Fibroblast of pulmonary artery (primary cell): Measurements from ENCODE around the gene CTSE.
A peak's percentile ranks its signal among the peaks of the same experiment; 100 is the strongest.

ENCODE experiments used
- DNase-seq: peaks from one replicate; pipeline ENCODE4 v3.0.0-alpha.2; 2010; ENCODE audit warnings: low read depth
- H3K4me3 ChIP-seq: replicated peaks from 2 replicates; pipeline ENCODE4 v1.5.1; 2011; ENCODE audit warnings: low read depth, mild to moderate bottlenecking, control low read depth, low read length, moderate library complexity
- CTCF ChIP-seq: IDR thresholded peaks from 2 replicates; pipeline ENCODE4 v1.5.1; 2011; ENCODE audit warnings: mild to moderate bottlenecking, control low read depth, low read length, inconsistent platforms; ENCODE audit errors: missing control alignments

The CTSE gene

GRCh38 chr1:205993068-205993467 lies 30.6 kb downstream of the CTSE start:
- DNase-seq = no peak
- no peak for TF ChIP-seq CTCF
- no peak overlapping the region for H3K4me3 ChIP-seq

GRCh38 chr1:205992218-205992882 lies 31.3 kb downstream of the CTSE start:
- H3K4me3 ChIP-seq = no peak overlapping the region
- no peak for TF ChIP-seq CTCF
- DNase-seq = no peak

GRCh38 chr1:205991237-205991636 lies 32.5 kb downstream of the CTSE start:
- TF ChIP-seq CTCF = no peak
- peak; percentile 36 for DNase-seq
- no peak overlapping the region for H3K4me3 ChIP-seq

DNA sequence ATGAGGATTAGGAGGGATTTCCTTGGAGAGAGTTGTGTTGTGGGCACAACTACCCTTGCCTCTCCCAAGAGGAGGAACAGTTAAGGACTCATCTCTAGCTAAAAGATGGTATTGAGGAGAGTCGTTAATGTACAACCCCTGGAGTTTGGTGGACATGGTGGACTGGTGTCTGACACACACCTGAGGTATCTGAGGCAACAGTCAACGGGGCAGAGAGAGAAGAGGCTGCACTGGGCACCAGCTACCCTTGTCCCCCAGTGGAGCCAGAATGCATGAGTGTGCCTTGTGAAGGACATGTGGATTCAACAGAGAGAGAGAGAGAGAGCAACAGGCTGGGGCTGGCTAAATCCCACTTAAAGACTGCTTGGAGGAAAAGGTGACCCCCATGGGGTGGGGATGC lies 33.5 kb downstream of the CTSE start:
- H3K4me3 ChIP-seq = no peak overlapping the region
- no peak for DNase-seq
- TF ChIP-seq CTCF = no peak

DNA sequence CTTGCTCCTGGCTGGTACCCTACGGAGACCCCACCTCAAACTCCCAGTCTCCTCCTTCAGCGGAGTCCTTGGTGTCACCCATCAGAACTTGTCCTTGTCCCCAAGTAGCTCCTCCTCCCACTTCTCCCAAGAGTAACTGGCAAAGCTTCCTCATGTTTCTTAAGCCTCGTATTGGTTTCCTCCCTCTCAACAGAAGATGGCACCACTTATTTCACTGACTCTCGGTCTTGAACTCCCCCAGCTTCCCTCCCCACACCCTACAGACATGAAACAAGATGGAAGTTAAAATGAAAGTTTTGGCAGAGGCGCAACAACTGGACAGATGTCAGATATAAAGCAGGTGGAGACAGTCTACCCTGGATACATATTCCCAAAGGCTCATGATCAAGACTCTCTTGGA lies 33.9 kb downstream of the CTSE start:
- TF ChIP-seq CTCF = no peak
- H3K4me3 ChIP-seq = no peak overlapping the region
- no peak for DNase-seq

DNA sequence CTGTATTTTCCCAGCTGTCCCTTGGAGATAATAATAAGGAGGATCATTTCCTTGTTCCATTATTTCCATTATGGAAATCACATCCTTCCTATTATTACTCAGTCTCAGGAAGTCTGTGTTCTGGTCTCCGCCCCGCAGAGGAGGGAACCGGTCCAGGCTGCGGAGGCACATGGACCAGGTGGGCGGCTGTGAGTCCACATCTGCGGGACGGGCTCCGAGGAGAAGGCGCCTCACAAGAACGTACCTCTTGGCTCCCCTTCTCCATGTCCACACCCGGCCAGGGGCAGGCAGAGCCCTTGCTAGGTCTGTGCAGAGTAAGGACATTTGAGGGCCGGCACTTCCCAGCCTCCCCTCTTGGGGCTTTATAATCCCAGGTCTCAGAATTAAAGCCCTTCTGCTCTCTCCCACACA lies 35.1 kb downstream of the CTSE start:
- H3K4me3 ChIP-seq = no peak overlapping the region
- TF ChIP-seq CTCF = no peak
- no peak for DNase-seq

DNA sequence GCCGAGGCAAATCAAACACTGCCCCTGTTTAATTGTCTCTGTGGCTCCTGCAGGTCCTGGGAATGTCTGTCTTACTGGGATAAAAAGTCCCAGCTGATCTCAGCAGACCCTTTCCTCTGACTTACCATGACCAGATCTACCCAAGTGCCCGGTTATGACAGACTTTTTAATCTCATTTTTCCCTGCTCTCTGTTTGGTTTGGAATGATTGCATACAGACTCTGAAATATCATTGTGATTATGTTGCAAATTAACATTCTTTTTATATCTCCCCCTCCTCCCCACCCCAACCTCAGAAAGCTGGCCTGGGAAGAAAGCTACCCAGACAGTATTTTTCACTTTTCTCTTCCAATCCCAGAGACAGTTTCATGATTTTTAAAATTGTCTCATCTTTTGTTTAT lies 36.8 kb downstream of the CTSE start:
- no peak overlapping the region for H3K4me3 ChIP-seq
- TF ChIP-seq CTCF = no peak
- no peak for DNase-seq
